Chondrocyte (in vitro differentiated cells): Measurements from ENCODE around the gene ZNF384. TPM values are rescaled to one million over a fixed set of nuclear protein-coding genes. Genes with fewer than 3 reads are reported as not detected.

Source experiments
- DNase-seq: peaks from one replicate; pipeline ENCODE4 v3.0.0; 2021; ENCODE audit warnings: mixed read lengths, low spot score
- H3K27ac Mint-ChIP-seq: one replicate; pipeline ENCODE4 v1.8.0; 2021; ENCODE audit warnings: mild to moderate bottlenecking, moderate library complexity, mixed read lengths; ENCODE audit not compliant: unreplicated experiment
- H3K27me3 Mint-ChIP-seq: 2 replicates; pipeline ENCODE4 v1.8.0; 2021; ENCODE audit warnings: low read depth, mixed read lengths
- H3K36me3 Mint-ChIP-seq: 2 replicates; pipeline ENCODE4 v1.8.0; 2021; ENCODE audit warnings: low read depth, mixed read lengths
- H3K4me1 Mint-ChIP-seq: 2 replicates; pipeline ENCODE4 v1.8.0; 2021; ENCODE audit warnings: low read depth, mild to moderate bottlenecking, mixed read lengths
- H3K4me3 Mint-ChIP-seq: one replicate; pipeline ENCODE4 v1.8.0; 2021; ENCODE audit warnings: mild to moderate bottlenecking, moderate library complexity, mixed read lengths; ENCODE audit not compliant: unreplicated experiment
- H3K9me3 Mint-ChIP-seq: 2 replicates; pipeline ENCODE4 v1.8.0; 2021; ENCODE audit warnings: low read depth, mixed read lengths
- total RNA-seq: library from RNA; stranded (reverse); gene quantifications from 3 replicates; pipeline ENCODE4 v1.2.1, GENCODE V29; 2021
- TF ChIP-seq, protein P1 (sequence below): fragments of 200-600 bp; sonication (generic); IDR thresholded peaks from 2 replicates; pipeline ENCODE4 v1.5.0; 2021; ENCODE audit warnings: antibody characterized with exemption, mild to moderate bottlenecking, moderate library complexity

ZNF384 gene
- total RNA-seq, 1 donor from 2014 or later: 50.7 TPM

DNA sequence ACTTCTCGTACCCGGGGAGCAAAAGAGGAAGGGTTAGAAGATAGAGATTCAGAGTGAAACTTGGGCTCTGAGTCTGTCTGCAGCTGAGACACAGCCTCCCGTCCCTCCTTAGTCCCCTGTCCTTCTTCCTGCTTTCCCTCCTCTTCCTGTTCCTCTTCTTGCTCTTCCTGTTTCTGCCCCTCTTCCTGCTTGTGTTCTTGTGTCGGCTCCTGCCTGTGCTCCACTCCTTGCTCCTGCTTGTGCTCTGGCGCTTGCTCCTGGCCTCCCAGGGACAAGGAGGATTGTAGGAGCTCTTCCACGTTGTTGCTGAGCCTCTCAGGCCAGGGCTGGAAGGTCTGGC, 44.9 kb downstream of the ZNF384 start:
- peaks cover 19% of the 10 kb centered on the region for H3K36me3 Mint-ChIP-seq
- no peak for DNase-seq
- H3K27me3 Mint-ChIP-seq: peaks cover 10% of the 10 kb centered on the region
- H3K4me1 Mint-ChIP-seq: no peaks in the 10 kb centered on the region
- H3K9me3 Mint-ChIP-seq: peaks cover 10% of the 10 kb centered on the region
- H3K4me3 Mint-ChIP-seq: no peak overlapping the region
- TF ChIP-seq, protein P1, sequence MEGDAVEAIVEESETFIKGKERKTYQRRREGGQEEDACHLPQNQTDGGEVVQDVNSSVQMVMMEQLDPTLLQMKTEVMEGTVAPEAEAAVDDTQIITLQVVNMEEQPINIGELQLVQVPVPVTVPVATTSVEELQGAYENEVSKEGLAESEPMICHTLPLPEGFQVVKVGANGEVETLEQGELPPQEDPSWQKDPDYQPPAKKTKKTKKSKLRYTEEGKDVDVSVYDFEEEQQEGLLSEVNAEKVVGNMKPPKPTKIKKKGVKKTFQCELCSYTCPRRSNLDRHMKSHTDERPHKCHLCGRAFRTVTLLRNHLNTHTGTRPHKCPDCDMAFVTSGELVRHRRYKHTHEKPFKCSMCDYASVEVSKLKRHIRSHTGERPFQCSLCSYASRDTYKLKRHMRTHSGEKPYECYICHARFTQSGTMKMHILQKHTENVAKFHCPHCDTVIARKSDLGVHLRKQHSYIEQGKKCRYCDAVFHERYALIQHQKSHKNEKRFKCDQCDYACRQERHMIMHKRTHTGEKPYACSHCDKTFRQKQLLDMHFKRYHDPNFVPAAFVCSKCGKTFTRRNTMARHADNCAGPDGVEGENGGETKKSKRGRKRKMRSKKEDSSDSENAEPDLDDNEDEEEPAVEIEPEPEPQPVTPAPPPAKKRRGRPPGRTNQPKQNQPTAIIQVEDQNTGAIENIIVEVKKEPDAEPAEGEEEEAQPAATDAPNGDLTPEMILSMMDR: no peak
- no peak overlapping the region for H3K27ac Mint-ChIP-seq

DNA sequence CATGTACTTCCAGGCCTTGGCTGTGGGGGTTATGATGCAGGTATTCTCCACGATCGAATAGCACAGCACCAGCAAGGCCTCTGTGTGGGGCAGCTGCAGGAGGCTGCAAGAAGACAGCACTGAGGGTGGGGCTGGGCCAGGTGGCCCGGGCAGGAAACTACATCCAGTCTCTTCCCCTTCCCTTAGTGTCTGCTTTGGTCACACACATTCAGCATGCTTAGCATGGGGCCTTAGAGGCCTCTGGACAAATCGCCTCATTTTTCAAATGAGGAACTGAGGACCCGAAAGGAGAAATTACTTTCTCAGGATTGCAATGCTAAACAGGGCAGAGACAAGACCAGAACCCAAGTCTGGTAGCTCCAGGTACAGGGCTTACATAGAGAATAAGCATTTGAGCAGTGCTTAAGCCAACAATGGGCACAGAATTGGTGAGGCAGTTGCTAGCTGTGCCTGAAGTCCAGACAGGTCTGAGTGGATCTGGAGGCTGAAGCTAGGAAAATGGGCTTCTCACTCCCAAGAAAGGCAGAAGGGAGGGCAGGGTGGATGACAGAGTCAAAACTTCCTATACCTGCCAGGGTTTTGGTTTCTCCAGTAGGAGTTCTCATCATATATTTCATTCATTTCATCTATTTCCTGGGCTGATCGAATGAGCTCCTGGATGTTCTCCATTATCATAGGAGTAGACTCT, 45.5 kb downstream of the ZNF384 start:
- Mint-ChIP-seq H3K4me3 (no peak overlapping the region), H3K9me3 (peaks cover 10% of the 10 kb centered on the region), H3K36me3 (peaks cover 19% of the 10 kb centered on the region), H3K27ac (no peak overlapping the region), H3K27me3 (peaks cover 10% of the 10 kb centered on the region), H3K4me1 (no peaks in the 10 kb centered on the region)
- TF ChIP-seq, protein P1: no peak
- DNase-seq: no peak

DNA sequence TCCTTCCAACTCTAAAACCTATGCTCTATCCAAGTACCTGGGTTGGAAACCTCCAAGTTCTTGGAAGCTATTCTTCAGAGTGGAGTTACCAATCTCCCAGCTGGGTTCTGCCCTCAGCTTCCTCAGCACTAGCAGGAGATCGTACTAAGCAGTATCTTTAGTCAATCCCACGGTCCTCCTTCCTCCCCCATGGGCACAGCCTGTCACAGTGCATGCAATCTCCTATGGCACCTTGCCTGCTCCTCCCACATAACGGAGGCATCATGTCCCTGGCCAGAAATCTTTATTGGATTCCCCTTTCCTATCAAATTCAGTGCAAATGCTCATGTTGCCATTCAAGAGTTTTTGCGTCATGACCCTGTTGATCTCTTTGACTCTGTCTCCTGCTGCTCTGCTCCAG, 48.0 kb downstream of the ZNF384 start:
- H3K27ac Mint-ChIP-seq: no peak overlapping the region
- H3K36me3 Mint-ChIP-seq: peaks cover 6% of the 10 kb centered on the region
- TF ChIP-seq, protein P1: no peak
- DNase-seq: no peak
- peaks cover 10% of the 10 kb centered on the region for H3K9me3 Mint-ChIP-seq
- peaks cover 10% of the 10 kb centered on the region for H3K27me3 Mint-ChIP-seq
- no peak overlapping the region for H3K4me3 Mint-ChIP-seq
- H3K4me1 Mint-ChIP-seq: peaks cover 5% of the 10 kb centered on the region

DNA sequence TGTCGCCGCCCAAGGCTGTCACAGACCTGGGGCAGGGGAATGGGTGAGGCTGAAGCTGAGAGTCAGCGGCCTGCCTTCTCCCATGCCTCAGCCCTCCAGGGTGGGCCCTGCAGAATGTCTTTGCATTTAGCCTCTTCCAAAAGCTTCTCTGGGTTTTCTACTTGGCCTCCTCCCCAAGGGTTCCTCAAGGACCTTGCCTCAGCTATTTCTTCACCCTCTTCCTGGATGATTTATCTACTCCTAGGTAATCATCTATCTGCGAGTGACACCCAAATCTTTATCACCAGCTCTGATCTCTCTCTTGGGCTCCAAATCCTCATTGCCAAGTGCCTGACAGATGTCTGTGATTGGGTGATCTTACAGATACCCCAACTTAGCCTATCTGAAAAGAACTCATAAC, 48.7 kb downstream of the ZNF384 start:
- H3K9me3 Mint-ChIP-seq: peaks cover 10% of the 10 kb centered on the region
- peaks cover 10% of the 10 kb centered on the region for H3K27me3 Mint-ChIP-seq
- peaks cover 10% of the 10 kb centered on the region for H3K4me1 Mint-ChIP-seq
- TF ChIP-seq, protein P1: no peak
- H3K36me3 Mint-ChIP-seq: peaks cover 6% of the 10 kb centered on the region
- no peak overlapping the region for H3K4me3 Mint-ChIP-seq
- DNase-seq: no peak
- H3K27ac Mint-ChIP-seq: no peak overlapping the region

DNA sequence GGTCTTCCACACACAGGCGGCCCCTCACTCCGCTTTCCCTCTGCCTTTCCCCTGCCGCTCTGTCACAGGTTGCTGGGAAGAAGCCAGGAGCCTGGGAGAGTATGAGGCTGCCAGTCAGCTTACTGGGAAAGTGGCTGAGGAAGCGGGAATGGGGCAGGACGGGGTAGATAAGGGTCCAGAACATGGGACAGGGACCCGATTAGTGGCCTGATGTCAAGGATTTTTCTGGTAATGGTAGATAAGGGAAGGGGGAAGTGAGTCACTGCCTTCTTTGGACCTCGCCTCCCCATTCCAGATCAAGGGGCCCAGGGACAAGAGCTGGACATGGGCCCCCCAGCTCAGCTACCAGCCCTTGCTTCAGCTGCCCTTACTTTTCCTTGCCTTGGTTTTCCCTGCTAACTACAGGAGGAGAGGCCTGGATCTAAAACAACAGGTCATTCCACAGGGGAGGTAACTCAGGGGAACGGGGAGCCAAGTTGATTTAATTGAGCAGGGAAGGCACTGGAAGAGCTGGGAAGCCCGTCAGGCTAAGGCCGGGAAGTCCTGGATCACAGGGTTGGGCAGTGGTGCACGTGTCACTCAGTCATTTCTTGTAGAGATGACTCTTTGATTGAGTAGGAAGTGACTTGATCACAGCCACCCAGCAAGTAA, 49.9 kb downstream of the ZNF384 start:
- H3K36me3 Mint-ChIP-seq: peaks cover 6% of the 10 kb centered on the region
- H3K4me1 Mint-ChIP-seq: peaks cover 15% of the 10 kb centered on the region
- peaks cover 10% of the 10 kb centered on the region for H3K27me3 Mint-ChIP-seq
- H3K4me3 Mint-ChIP-seq: no peak overlapping the region
- TF ChIP-seq, protein P1: no peak
- DNase-seq: no peak
- H3K27ac Mint-ChIP-seq: no peak overlapping the region
- peaks cover 4% of the 10 kb centered on the region for H3K9me3 Mint-ChIP-seq
